OCI-LY3 (cell line): ENCODE results near the gene SLC35F4.

Source experiments
- EZH2phosphoT487 ChIP-seq: fragments of 200-600 bp; shearing (Covaris generic); IDR thresholded peaks from 2 replicates; pipeline ENCODE4 v1.6.1; 2018; ENCODE audit warnings: antibody characterized with exemption, mixed run types, low read depth
- TF ChIP-seq, protein P1 (sequence below): fragments of 200-600, 300-600 bp; sonication (generic); IDR thresholded peaks from 2 replicates; pipeline ENCODE4 v1.5.1; 2014; ENCODE audit warnings: antibody characterized with exemption, low read length, low read depth

DNA sequence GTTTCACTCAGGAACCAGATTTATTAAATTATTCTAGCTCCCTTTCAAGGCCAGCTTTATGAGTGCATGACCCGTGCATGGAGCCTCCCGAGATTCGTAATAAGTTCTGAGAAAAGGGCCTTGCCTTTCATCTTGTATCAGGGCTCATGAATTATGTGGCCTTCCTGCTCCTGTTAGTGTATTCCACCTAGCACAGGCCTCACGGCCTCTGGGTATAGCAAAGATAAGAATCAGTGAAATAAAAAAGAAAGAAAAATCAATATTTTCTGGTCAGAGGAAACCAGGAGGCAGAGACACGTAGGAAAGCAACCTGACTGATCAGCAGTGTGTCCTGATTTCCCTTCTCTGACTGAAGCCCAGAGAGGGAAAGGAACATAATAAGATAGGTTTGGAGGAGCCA lies 111.4 kb downstream of the SLC35F4 start:
- TF ChIP-seq, protein P1, sequence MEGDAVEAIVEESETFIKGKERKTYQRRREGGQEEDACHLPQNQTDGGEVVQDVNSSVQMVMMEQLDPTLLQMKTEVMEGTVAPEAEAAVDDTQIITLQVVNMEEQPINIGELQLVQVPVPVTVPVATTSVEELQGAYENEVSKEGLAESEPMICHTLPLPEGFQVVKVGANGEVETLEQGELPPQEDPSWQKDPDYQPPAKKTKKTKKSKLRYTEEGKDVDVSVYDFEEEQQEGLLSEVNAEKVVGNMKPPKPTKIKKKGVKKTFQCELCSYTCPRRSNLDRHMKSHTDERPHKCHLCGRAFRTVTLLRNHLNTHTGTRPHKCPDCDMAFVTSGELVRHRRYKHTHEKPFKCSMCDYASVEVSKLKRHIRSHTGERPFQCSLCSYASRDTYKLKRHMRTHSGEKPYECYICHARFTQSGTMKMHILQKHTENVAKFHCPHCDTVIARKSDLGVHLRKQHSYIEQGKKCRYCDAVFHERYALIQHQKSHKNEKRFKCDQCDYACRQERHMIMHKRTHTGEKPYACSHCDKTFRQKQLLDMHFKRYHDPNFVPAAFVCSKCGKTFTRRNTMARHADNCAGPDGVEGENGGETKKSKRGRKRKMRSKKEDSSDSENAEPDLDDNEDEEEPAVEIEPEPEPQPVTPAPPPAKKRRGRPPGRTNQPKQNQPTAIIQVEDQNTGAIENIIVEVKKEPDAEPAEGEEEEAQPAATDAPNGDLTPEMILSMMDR: no peak
- TF ChIP-seq EZH2phosphoT487: no peak
